BE2C (cell line): ENCODE data around the gene SMAD2.

ENCODE experiments used
- DNase-seq: peaks from one replicate; pipeline ENCODE4 v3.0.0-alpha.2; 2020
- H3K27me3 ChIP-seq: fragments of 250-450 bp; sonication (Bioruptor Pico); 2 replicates; pipeline ENCODE4 v1.5.1; 2020; ENCODE audit warnings: mild to moderate bottlenecking
- H3K36me3 ChIP-seq: fragments of 250-450 bp; sonication (Bioruptor Pico); 2 replicates; pipeline ENCODE4 v1.5.1; 2020; ENCODE audit warnings: mild to moderate bottlenecking
- H3K4me1 ChIP-seq: fragments of 250-450 bp; sonication (Bioruptor Pico); 2 replicates; pipeline ENCODE4 v1.5.1; 2020
- H3K4me3 ChIP-seq: 2 replicates; pipeline ENCODE4 v1.5.1; 2011; ENCODE audit warnings: low read depth, low read length
- H3K9me3 ChIP-seq: fragments of 250-450 bp; sonication (Bioruptor Pico); 2 replicates; pipeline ENCODE4 v1.5.1; 2020
- TF ChIP-seq, protein P1 (sequence below): IDR thresholded peaks from 2 replicates; pipeline ENCODE4 v1.5.1; 2012; ENCODE audit warnings: mild to moderate bottlenecking, low read depth, low read length

SMAD2 gene

DNA sequence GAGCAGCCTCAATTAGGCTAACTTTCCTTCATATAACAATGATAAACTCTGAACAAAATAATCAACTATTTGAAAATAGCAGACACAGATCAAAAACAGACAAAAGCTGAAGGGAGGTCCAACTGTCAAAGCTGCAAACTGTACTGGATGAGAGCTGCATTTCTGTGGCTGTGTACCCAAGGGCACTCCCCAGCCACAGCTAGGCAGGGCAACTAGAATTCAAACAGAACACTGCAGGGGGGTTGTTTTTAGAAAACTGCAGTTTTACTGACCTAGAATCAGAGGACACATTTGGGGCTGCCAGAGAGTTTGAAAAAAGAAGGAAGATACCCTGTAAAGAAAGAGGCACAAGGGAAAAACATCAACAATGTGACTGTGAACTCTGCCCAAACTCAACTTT, 56.8 kb downstream of the SMAD2 start:
- Histone ChIP-seq H3K27me3 (no peaks in the 10 kb centered on the region), H3K9me3 (no peaks in the 10 kb centered on the region), H3K4me3 (no peak overlapping the region), H3K36me3 (no peaks in the 10 kb centered on the region), H3K4me1 (no peaks in the 10 kb centered on the region)
- no peak for DNase-seq
- TF ChIP-seq, protein P1, sequence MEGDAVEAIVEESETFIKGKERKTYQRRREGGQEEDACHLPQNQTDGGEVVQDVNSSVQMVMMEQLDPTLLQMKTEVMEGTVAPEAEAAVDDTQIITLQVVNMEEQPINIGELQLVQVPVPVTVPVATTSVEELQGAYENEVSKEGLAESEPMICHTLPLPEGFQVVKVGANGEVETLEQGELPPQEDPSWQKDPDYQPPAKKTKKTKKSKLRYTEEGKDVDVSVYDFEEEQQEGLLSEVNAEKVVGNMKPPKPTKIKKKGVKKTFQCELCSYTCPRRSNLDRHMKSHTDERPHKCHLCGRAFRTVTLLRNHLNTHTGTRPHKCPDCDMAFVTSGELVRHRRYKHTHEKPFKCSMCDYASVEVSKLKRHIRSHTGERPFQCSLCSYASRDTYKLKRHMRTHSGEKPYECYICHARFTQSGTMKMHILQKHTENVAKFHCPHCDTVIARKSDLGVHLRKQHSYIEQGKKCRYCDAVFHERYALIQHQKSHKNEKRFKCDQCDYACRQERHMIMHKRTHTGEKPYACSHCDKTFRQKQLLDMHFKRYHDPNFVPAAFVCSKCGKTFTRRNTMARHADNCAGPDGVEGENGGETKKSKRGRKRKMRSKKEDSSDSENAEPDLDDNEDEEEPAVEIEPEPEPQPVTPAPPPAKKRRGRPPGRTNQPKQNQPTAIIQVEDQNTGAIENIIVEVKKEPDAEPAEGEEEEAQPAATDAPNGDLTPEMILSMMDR, result no peak

DNA sequence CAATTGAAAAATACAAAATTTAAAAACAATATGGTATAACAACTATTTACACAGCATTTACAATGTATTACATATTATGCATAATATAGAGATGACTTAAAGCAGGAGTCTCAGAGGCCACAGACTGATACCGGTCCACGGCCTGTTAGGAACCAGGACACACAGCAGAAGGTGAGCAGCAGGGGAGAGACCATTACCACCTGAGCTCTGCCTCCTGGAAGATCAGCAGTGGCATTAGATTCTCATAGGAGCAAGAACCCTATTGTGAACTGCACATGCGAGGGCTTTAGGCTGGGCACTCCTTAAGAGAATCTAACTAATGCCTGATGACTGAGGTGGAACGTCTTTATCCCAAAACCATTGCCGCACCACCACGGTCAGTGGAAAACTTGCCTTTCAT, 58.0 kb downstream of the SMAD2 start:
- TF ChIP-seq, protein P1, result no peak
- Histone ChIP-seq H3K36me3 (no peaks in the 10 kb centered on the region), H3K4me1 (no peaks in the 10 kb centered on the region), H3K9me3 (no peaks in the 10 kb centered on the region), H3K4me3 (no peak overlapping the region), H3K27me3 (no peaks in the 10 kb centered on the region)
- no peak for DNase-seq

DNA sequence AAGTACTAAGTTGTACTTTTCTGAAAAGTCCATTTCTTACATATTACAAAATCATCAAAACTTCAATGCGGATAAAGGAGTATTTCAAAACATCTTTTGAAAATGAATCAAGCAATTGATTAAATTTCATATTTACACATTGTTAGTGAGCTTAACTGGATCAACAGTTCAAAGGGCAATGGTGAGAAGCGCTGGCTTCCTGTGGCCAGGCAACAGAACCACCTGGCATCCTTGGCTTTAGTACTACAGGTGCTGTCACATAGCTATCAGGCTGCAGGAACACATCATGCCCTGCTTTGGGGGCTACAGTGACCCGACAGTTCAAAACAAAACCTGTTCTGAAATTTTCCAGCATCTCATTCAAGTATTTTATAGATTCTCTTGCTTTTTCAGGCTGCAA, 59.2 kb downstream of the SMAD2 start:
- Histone ChIP-seq H3K4me3 (no peak overlapping the region), H3K36me3 (no peaks in the 10 kb centered on the region), H3K9me3 (no peaks in the 10 kb centered on the region), H3K27me3 (no peaks in the 10 kb centered on the region), H3K4me1 (no peaks in the 10 kb centered on the region)
- no peak for DNase-seq
- TF ChIP-seq, protein P1, result no peak

DNA sequence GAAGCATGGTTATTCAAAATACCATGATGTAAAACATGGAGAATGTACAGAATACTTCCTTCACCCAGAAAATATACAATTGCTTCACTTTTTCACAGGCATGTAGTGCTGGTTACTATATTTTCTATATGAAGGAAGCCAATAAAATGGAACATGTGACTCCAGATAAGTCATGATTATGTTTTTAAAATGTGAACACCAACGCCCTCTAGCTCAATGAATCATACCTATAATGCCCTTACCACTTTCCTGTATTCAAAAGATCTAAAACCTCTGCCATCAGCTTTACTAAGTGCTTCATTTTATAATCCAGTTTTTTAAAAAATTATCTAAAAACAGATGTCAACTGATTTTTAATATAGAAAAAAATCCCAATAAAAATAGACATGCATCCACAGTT, 59.9 kb downstream of the SMAD2 start:
- DNase-seq, result no peak
- Histone ChIP-seq H3K4me1 (no peaks in the 10 kb centered on the region), H3K9me3 (no peaks in the 10 kb centered on the region), H3K36me3 (no peaks in the 10 kb centered on the region), H3K4me3 (no peak overlapping the region), H3K27me3 (no peaks in the 10 kb centered on the region)
- TF ChIP-seq, protein P1, result no peak

DNA sequence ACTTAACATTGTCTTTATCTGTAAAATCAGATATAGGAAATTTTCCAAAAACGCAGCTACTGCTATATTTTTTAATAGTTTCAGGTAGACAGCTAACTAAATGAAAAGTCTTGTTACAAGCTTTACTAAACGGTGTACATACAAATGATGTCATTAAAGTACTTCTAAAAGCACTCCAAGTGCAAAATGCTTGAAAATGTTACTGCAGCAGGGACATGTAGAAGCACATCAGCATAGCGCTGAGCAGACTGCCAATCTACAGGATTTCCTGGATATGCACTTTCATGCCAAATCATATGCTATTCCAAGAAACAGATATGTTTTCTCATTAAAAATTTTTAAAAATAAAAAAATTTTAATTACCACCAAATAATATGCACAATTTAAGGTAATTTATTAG, 61.7 kb downstream of the SMAD2 start:
- DNase-seq, result no peak
- H3K4me3 ChIP-seq, result no peak overlapping the region
- no peaks in the 10 kb centered on the region for H3K36me3 ChIP-seq
- no peaks in the 10 kb centered on the region for H3K4me1 ChIP-seq
- H3K27me3 ChIP-seq, result no peaks in the 10 kb centered on the region
- TF ChIP-seq, protein P1, result no peak
- H3K9me3 ChIP-seq, result no peaks in the 10 kb centered on the region

DNA sequence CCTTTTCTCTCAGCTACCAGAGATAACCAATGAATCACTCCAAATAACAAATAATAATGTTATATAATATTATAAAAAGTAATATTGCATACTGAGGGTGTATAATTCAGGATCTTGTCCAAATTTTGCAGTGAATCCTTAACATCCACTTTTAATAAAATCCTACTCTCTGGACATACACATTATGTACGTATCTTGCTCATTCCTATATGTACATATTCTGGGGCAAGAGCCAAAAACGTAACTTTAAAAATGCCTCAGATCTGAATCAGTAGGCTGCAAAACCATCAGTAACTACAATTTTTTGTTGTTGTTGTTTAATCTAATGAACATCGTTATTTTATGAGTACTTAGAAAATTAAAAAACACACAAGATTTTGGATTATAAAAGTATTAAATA, 65.3 kb downstream of the SMAD2 start:
- Histone ChIP-seq H3K4me1 (no peaks in the 10 kb centered on the region), H3K9me3 (no peaks in the 10 kb centered on the region), H3K36me3 (no peaks in the 10 kb centered on the region), H3K27me3 (no peaks in the 10 kb centered on the region), H3K4me3 (no peak overlapping the region)
- DNase-seq, result no peak
- TF ChIP-seq, protein P1, result no peak
